GM18873 (cell line): Measurements from ENCODE around the gene BCR.

Source experiments
- ATAC-seq: cut with Tn5 transposase; IDR thresholded peaks from one replicate; pipeline ENCODE4 v1.9.1; 2021; ENCODE audit warnings: mild to moderate bottlenecking, moderate library complexity, moderate number of reproducible peaks; ENCODE audit not compliant: unreplicated experiment, low FRiP score

Gene BCR

GRCh38 chr22:23227380-23227779 is 47.1 kb downstream of the BCR start:
- ATAC-seq = no peak

- no peak for ATAC-seq
Observed at GRCh38 chr22:23228503-23228902, 48.2 kb downstream of the BCR start.

GRCh38 chr22:23229646-23230045 is 49.3 kb downstream of the BCR start:
- no peak for ATAC-seq

GRCh38 chr22:23230348-23231068 is 50.2 kb downstream of the BCR start:
- no peak for ATAC-seq

- no peak for ATAC-seq
Observed at GRCh38 chr22:23231471-23232093, 51.3 kb downstream of the BCR start.

- ATAC-seq = no peak
Observed at GRCh38 chr22:23232094-23232905, 52.0 kb downstream of the BCR start.

- no peak for ATAC-seq
Observed at GRCh38 chr22:23233084-23233531, 52.8 kb downstream of the BCR start.

GRCh38 chr22:23233752-23234408 is 53.6 kb downstream of the BCR start:
- no peak for ATAC-seq

GRCh38 chr22:23234409-23235161 is 54.3 kb downstream of the BCR start:
- ATAC-seq = no peak

- no peak for ATAC-seq
Observed at GRCh38 chr22:23235425-23235824, 55.1 kb downstream of the BCR start.

- ATAC-seq = no peak
Observed at GRCh38 chr22:23236026-23236425, 55.7 kb downstream of the BCR start.

GRCh38 chr22:23236440-23237184 is 56.3 kb downstream of the BCR start:
- no peak for ATAC-seq

GRCh38 chr22:23237201-23237798 is 57.0 kb downstream of the BCR start:
- no peak for ATAC-seq

- no peak for ATAC-seq
Observed at GRCh38 chr22:23237841-23238240, 57.5 kb downstream of the BCR start.

- ATAC-seq = no peak
Observed at GRCh38 chr22:23238707-23239106, 58.4 kb downstream of the BCR start.

- no peak for ATAC-seq
Observed at GRCh38 chr22:23239429-23239828, 59.1 kb downstream of the BCR start.

GRCh38 chr22:23240639-23241389 is 60.5 kb downstream of the BCR start:
- ATAC-seq = no peak
